ENCODE data around the gene PHF12. TPM values are rescaled to one million over a fixed set of nuclear protein-coding genes. Genes with fewer than 3 reads are reported as not detected.

Gene PHF12
- total and polyA plus RNA-seq, 2 of the 13 experiments (the other 11 are each of a cell fraction or from before 2014, with no cell fraction given), result 9.8 to 17.1 TPM

GRCh38 chr17:28982131-28982793 lies 30.9 kb upstream of the PHF12 start (continued):
- TF ChIP-seq ARID5B (CRISPR knock-in tag; IDR thresholded peaks at IDR 0.05) (no peak), THAP8 (CRISPR knock-in tag; IDR thresholded peaks at IDR 0.05; ENCODE audit: borderline replicate concordance) (no peak), BHLHE40 (IDR thresholded peaks at IDR 0.05; ENCODE audit: low read length) (peak; percentile 30; the same call in 1 of the 2 replicates), ETV5 (CRISPR knock-in tag; IDR thresholded peaks at IDR 0.05; ENCODE audit: borderline replicate concordance) (peak; percentile 50; the same call in 1 of the 2 replicates), ELF1 (CRISPR knock-in tag; IDR thresholded peaks at IDR 0.05) (no peak), SRSF9 (IDR thresholded peaks at IDR 0.05; ENCODE audit: borderline replicate concordance, insufficient read depth, low read depth, low read length, poor library complexity, severe bottlenecking) (no peak), GABPB1 (CRISPR knock-in tag; IDR thresholded peaks at IDR 0.05) (no peak), TEF (CRISPR knock-in tag; IDR thresholded peaks at IDR 0.05) (no peak), USF2 (IDR thresholded peaks at IDR 0.05; ENCODE audit: low read depth, low read length) (no peak), USF2 (CRISPR knock-in tag; IDR thresholded peaks at IDR 0.05; ENCODE audit: borderline replicate concordance) (no peak)
